Measurements from ENCODE around the gene OR8B3. TPM values are rescaled to one million over a fixed set of nuclear protein-coding genes. Genes with fewer than 3 reads are reported as not detected.

The OR8B3 gene
- total and polyA plus RNA-seq, 10 of the 15 experiments (the other 5 are each of a cell fraction or from before 2014, with no cell fraction given): not detected

DNA sequence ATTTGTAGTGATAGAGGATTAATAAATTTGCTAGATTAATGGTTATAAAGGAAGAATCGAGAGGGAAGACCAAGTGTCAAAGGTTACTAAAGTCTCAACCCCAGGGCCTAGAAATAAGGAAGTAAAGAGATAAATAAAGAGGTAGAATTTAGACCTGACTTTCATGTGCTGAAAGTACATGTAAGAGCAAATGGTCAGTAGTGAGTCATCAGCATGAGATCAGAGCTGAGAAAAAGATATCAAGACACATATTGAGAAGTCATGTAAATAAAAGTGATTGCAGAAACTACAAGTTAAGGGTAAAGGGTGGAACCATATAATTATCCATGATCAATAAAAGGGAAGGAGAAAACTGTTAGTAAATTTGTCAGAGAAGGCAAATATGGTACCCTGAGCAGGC lies 48.1 kb upstream of the OR8B3 start:
- SMC1A ChIA-PET (ENCODE audit: uncharacterized antibody, unreplicated experiment): interaction anchor here (0.7 kb wide), 1 partner anchor 340 kb away, joined by 3 read pairs; no protein-coding TSS in a partner anchor
- H3K36me3 ChIP-seq (ENCODE audit: control insufficient read depth in 2 of 2, insufficient read depth in 2 of 2, low read length in 1 of 2): no peaks in the 10 kb centered on the region
- CTCF ChIA-PET: no interaction called here
- ATAC-seq (no peak), FAIRE-seq (no peak), DNase-seq (ENCODE audit: low read depth, low spot score) (no peak)
- no peaks in the 10 kb centered on the region for H4K20me1 ChIP-seq (ENCODE audit: control insufficient read depth, insufficient read depth)
- H2AFZ ChIP-seq (ENCODE audit: control insufficient read depth, low read depth, low read length): no peak overlapping the region
- in situ Hi-C loops (cut with MboI) (no loop called here), intact Hi-C loops (cut with micrococcal nuclease; ENCODE audit: unreplicated experiment) (no loop called here)
- no peaks in the 10 kb centered on the region for H3K9me3 ChIP-seq (replicated peaks; ENCODE audit: control insufficient read depth, insufficient read depth, low read length)
- no peak overlapping the region for H3K4me2 ChIP-seq (ENCODE audit: control insufficient read depth, insufficient read depth)
- H3K4me1 ChIP-seq (ENCODE audit: control insufficient read depth, insufficient read depth, low read length): no peaks in the 10 kb centered on the region
- POLR2A ChIA-PET: no interaction called here
- RAD21 ChIA-PET (ENCODE audit: unreplicated experiment): no interaction called here
- no peaks in the 10 kb centered on the region for H3K79me2 ChIP-seq (ENCODE audit: control insufficient read depth, insufficient read depth, low read length)
- no peak overlapping the region for H3K27ac ChIP-seq (ENCODE audit: control insufficient read depth, insufficient read depth)
- 4% methylated on average over 1 of the region's 1 CpG for WGBS (ENCODE audit: insufficient coverage, insufficient replicate concordance, low lambda C conversion rate, missing lambda C conversion rate)
- TF ChIP-seq RELA (IDR thresholded peaks at IDR 0.05; ENCODE audit: borderline replicate concordance, partially characterized antibody): no peak
- no peak for TF ChIP-seq SUPT20H (IDR thresholded peaks at IDR 0.05; ENCODE audit: borderline replicate concordance, control insufficient read depth, low read depth, low read length)
- TF ChIP-seq EZH2 (IDR thresholded peaks at IDR 0.05; ENCODE audit: borderline replicate concordance, control insufficient read depth, low read depth, low read length): no peak
- TF ChIP-seq, protein P1, sequence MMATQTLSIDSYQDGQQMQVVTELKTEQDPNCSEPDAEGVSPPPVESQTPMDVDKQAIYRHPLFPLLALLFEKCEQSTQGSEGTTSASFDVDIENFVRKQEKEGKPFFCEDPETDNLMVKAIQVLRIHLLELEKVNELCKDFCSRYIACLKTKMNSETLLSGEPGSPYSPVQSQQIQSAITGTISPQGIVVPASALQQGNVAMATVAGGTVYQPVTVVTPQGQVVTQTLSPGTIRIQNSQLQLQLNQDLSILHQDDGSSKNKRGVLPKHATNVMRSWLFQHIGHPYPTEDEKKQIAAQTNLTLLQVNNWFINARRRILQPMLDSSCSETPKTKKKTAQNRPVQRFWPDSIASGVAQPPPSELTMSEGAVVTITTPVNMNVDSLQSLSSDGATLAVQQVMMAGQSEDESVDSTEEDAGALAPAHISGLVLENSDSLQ (IDR thresholded peaks at IDR 0.05): no peak
- TF ChIP-seq TCF7 (IDR thresholded peaks at IDR 0.05; ENCODE audit: borderline replicate concordance): no peak
- TF ChIP-seq RBBP5 (conservative IDR thresholded peaks at IDR 0.05): no peak
- no peak for TF ChIP-seq RB1 (IDR thresholded peaks at IDR 0.05; ENCODE audit: borderline replicate concordance)
- no peak for TF ChIP-seq EP300 (IDR thresholded peaks at IDR 0.05; ENCODE audit: borderline replicate concordance in 1 of 2, control insufficient read depth in 1 of 2, low read depth in 2 of 2, low read length in 2 of 2)
- TF ChIP-seq SMARCA5 (IDR thresholded peaks at IDR 0.05): no peak
- no peak for TF ChIP-seq RAD51 (IDR thresholded peaks at IDR 0.05)
- TF ChIP-seq CHD4 (IDR thresholded peaks at IDR 0.05): no peak
- no peak for TF ChIP-seq SMAD1 (IDR thresholded peaks at IDR 0.05; ENCODE audit: low read depth, partially characterized antibody)
- TF ChIP-seq FOXK2 (IDR thresholded peaks at IDR 0.05): no peak
- TF ChIP-seq STAT3 (IDR thresholded peaks at IDR 0.05; ENCODE audit: low read depth, low read length): no peak
- no peak for TF ChIP-seq NFYA (IDR thresholded peaks at IDR 0.05; ENCODE audit: borderline replicate concordance, low read depth, low read length)
- TF ChIP-seq HCFC1 (IDR thresholded peaks at IDR 0.05; ENCODE audit: low read length): no peak
- TF ChIP-seq SUZ12 (IDR thresholded peaks at IDR 0.05; ENCODE audit: unreplicated experiment): no peak
- TF ChIP-seq NFIC (IDR thresholded peaks at IDR 0.05; ENCODE audit: low read depth, low read length): no peak
- no peak for TF ChIP-seq MTA3 (IDR thresholded peaks at IDR 0.05; ENCODE audit: borderline replicate concordance, low read length)
- TF ChIP-seq IKZF2 (IDR thresholded peaks at IDR 0.05): no peak
- BruUV-seq (replicated peaks): no TSS peak
- no peaks in the 10 kb centered on the region; a peak in 2 of 4 replicates for H3K27me3 ChIP-seq (replicated peaks in 1 of 2; ENCODE audit: control insufficient read depth in 2 of 2, insufficient read depth in 2 of 2, low read length in 1 of 2)
- H3K9ac ChIP-seq (ENCODE audit: control insufficient read depth, insufficient read depth, low read length): no peak overlapping the region
- no peak overlapping the region for H3K4me3 ChIP-seq

Measured in GM12878 (cell line).